HEK293T (cell line): ENCODE results near the gene SCNN1G.

ENCODE experiments used
- CTCF ChIA-PET: fragments of 350-600 bp; formaldehyde crosslinking; extraction: SDS; loops from one replicate; lab custom pipeline; 2021; ENCODE audit warnings: antibody characterized with exemption, inconsistent platforms; lab: Yijun Ruan, JAX
- POLR2A ChIA-PET: fragments of 350-600 bp; formaldehyde crosslinking; extraction: SDS; loops from one replicate; lab custom pipeline; 2020; ENCODE audit warnings: antibody characterized with exemption, inconsistent platforms; lab: Yijun Ruan, JAX
- DNase-seq: peaks from one replicate; pipeline ENCODE4 v3.0.0; 2012; ENCODE audit warnings: mixed read lengths; ENCODE audit errors: extremely low spot score
- ARNT ChIP-seq: fragments of 450-650 bp; IDR thresholded peaks from 2 replicates; pipeline ENCODE4 v1.6.1; 2017; ENCODE audit warnings: mild to moderate bottlenecking
- BHLHE40 ChIP-seq: fragments of 450-650 bp; IDR thresholded peaks from 2 replicates; pipeline ENCODE4 v1.6.1; 2016; ENCODE audit warnings: mild to moderate bottlenecking, moderate library complexity, borderline replicate concordance
- CTBP1 ChIP-seq: fragments of 450-650 bp; IDR thresholded peaks from 2 replicates; pipeline ENCODE4 v1.6.1; 2016; ENCODE audit warnings: borderline replicate concordance
- ELF4 ChIP-seq: fragments of 450-650 bp; IDR thresholded peaks from 2 replicates; pipeline ENCODE4 v1.6.1; 2017; ENCODE audit warnings: antibody characterized with exemption
- FOXA1 ChIP-seq: fragments of 450-650 bp; IDR thresholded peaks from 2 replicates; pipeline ENCODE4 v1.6.1; 2016; ENCODE audit warnings: mild to moderate bottlenecking
- FOXK2 ChIP-seq: fragments of 450-650 bp; IDR thresholded peaks from 2 replicates; pipeline ENCODE4 v1.6.1; 2016; ENCODE audit warnings: mild to moderate bottlenecking
- FOXM1 ChIP-seq: fragments of 450-650 bp; IDR thresholded peaks from 2 replicates; pipeline ENCODE4 v1.6.1; 2017; ENCODE audit warnings: mild to moderate bottlenecking, borderline replicate concordance
- HDGF ChIP-seq: fragments of 450-650 bp; IDR thresholded peaks from 2 replicates; pipeline ENCODE4 v1.6.1; 2017; ENCODE audit warnings: antibody characterized with exemption, borderline replicate concordance
- L3MBTL2 ChIP-seq: fragments of 450-650 bp; conservative IDR thresholded peaks from 2 replicates; pipeline ENCODE4 v1.6.1; 2016; ENCODE audit warnings: mild to moderate bottlenecking
- LEF1 ChIP-seq: fragments of 450-650 bp; IDR thresholded peaks from 2 replicates; pipeline ENCODE4 v1.6.1; 2017; ENCODE audit warnings: mild to moderate bottlenecking, borderline replicate concordance
- NFRKB ChIP-seq: fragments of 450-650 bp; IDR thresholded peaks from 2 replicates; pipeline ENCODE4 v1.6.1; 2016; ENCODE audit warnings: mild to moderate bottlenecking, moderate library complexity
- PKNOX1 ChIP-seq: fragments of 450-650 bp; IDR thresholded peaks from 2 replicates; pipeline ENCODE4 v1.6.1; 2016
- SP1 ChIP-seq: fragments of 450-650 bp; IDR thresholded peaks from 2 replicates; pipeline ENCODE4 v1.6.1; 2017
- SUZ12 ChIP-seq: fragments of 450-650 bp; IDR thresholded peaks from 2 replicates; pipeline ENCODE4 v1.6.1; 2016; ENCODE audit warnings: mild to moderate bottlenecking
- TARDBP ChIP-seq: fragments of 450-650 bp; IDR thresholded peaks from 2 replicates; pipeline ENCODE4 v1.6.1; 2016
- ZNF384 ChIP-seq: fragments of 450-650 bp; IDR thresholded peaks from 2 replicates; pipeline ENCODE4 v1.6.1; 2016

The SCNN1G gene

GRCh38 chr16:23194497-23195221 is 12.1 kb downstream of the SCNN1G start:
- no peak for DNase-seq
- ChIA-PET POLR2A (no interaction called here), CTCF (no interaction called here)
- TF ChIP-seq SP1: no peak
- TF ChIP-seq PKNOX1: no peak
- no peak for TF ChIP-seq BHLHE40
- TF ChIP-seq FOXA1: no peak
- no peak for TF ChIP-seq ARNT
- TF ChIP-seq NFRKB: no peak
- no peak for TF ChIP-seq LEF1
- TF ChIP-seq TARDBP: no peak
- no peak for TF ChIP-seq FOXK2
- TF ChIP-seq CTBP1: no peak
- TF ChIP-seq ZNF384: no peak
- TF ChIP-seq FOXM1: no peak
- TF ChIP-seq ELF4: no peak
- TF ChIP-seq HDGF: no peak
- TF ChIP-seq SUZ12: no peak
- TF ChIP-seq L3MBTL2: no peak

GRCh38 chr16:23195366-23195978 is 12.9 kb downstream of the SCNN1G start:
- TF ChIP-seq SUZ12 (no peak), PKNOX1 (no peak), ZNF384 (no peak), ELF4 (no peak), BHLHE40 (no peak), L3MBTL2 (no peak), FOXA1 (no peak), ARNT (no peak), HDGF (no peak), NFRKB (no peak), CTBP1 (no peak)
- POLR2A ChIA-PET: no interaction called here
- CTCF ChIA-PET: no interaction called here
- DNase-seq: no peak

GRCh38 chr16:23196539-23196938 is 14.0 kb downstream of the SCNN1G start:
- no peak for TF ChIP-seq HDGF
- no peak for TF ChIP-seq TARDBP
- no peak for TF ChIP-seq ZNF384
- no peak for TF ChIP-seq ARNT
- TF ChIP-seq NFRKB: no peak
- TF ChIP-seq FOXA1: no peak
- no peak for TF ChIP-seq SP1
- no peak for TF ChIP-seq PKNOX1
- no peak for TF ChIP-seq L3MBTL2
- TF ChIP-seq FOXK2: no peak
- TF ChIP-seq SUZ12: no peak
- TF ChIP-seq LEF1: no peak
- TF ChIP-seq CTBP1: no peak
- DNase-seq: no peak
- ChIA-PET POLR2A (no interaction called here), CTCF (no interaction called here)

GRCh38 chr16:23202166-23202565 is 19.6 kb downstream of the SCNN1G start:
- DNase-seq: no peak
- TF ChIP-seq SUZ12 (no peak), FOXK2 (no peak), LEF1 (no peak), FOXM1 (no peak), NFRKB (no peak), CTBP1 (no peak), TARDBP (no peak), ZNF384 (no peak), HDGF (no peak), BHLHE40 (no peak), ARNT (no peak), SP1 (no peak), L3MBTL2 (no peak), ELF4 (no peak), PKNOX1 (no peak), FOXA1 (no peak)
- ChIA-PET POLR2A (no interaction called here), CTCF (no interaction called here)

GRCh38 chr16:23206986-23207385 is 24.4 kb downstream of the SCNN1G start:
- TF ChIP-seq CTBP1 (no peak), FOXM1 (no peak), L3MBTL2 (no peak), ZNF384 (no peak), HDGF (no peak), SUZ12 (no peak), BHLHE40 (no peak), FOXA1 (no peak), ELF4 (no peak), SP1 (no peak), NFRKB (no peak), TARDBP (no peak), FOXK2 (no peak), ARNT (no peak), LEF1 (no peak), PKNOX1 (no peak)
- POLR2A ChIA-PET: no interaction called here
- no peak for DNase-seq
- CTCF ChIA-PET: no interaction called here
